SH-SY5Y (cell line): Measurements from ENCODE around the gene GALNT18.

ENCODE experiments used
- GATA2 ChIP-seq: IDR thresholded peaks from 2 replicates; pipeline ENCODE4 v1.6.1; 2011; ENCODE audit warnings: mild to moderate bottlenecking, low read depth, low read length
- GATA3 ChIP-seq: IDR thresholded peaks from 2 replicates; pipeline ENCODE4 v1.6.1; 2011; ENCODE audit warnings: low read depth, mild to moderate bottlenecking, low read length, moderate library complexity

- TF ChIP-seq GATA2 (no peak), GATA3 (no peak)
Measured at GRCh38 chr11:11486423-11486822, 135.4 kb downstream of the GALNT18 start.
